ENCODE results near the gene MACROD2. TPM values are rescaled to one million over a fixed set of nuclear protein-coding genes. Genes with fewer than 3 reads are reported as not detected.

The MACROD2 gene
- polyA plus RNA-seq, 1 donor (not counting 4 experiments of a cell fraction or from before 2014, with no cell fraction given), result 0.71 TPM

DNA sequence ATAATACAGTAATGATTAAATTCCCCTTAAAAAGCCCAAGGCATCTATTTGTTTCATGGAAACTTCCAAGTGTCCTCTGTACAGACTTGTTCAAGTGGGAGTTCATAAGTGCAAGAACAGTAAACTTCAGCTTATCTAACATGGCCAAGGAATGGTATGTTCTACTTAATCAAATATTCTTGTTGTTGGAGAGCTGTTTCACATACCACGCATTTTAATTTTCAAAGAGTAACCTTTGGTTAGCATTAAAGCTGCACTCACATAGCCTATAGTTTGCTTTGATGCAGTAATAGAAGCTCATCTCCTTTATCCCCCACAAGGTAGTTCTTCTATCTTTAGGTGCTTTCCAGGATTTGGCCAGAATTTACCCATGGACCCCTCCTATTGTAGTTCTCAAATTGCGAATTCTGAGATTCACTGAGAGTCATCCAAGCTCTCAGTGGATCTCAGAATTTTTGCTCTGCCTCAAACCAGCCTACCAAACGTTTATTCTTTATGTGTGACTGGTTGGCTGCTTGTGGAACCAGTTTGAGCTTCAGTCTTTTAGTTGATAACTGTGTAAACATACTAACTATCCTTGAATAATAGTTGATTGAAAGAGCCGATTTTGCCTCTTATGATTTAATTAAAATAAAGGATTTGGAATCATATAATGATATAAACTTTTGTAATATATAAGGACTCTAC is 1010.1 kb downstream of the MACROD2 start:
- H3K4me1 ChIP-seq (ENCODE audit: control insufficient read depth, extremely low read depth, insufficient read depth, low read length), result peaks cover 11% of the 10 kb centered on the region
- H3K4me2 ChIP-seq (ENCODE audit: control insufficient read depth, extremely low read depth, insufficient read depth, low read depth, low read length), result peak overlapping the region; percentile 24
- H3K4me3 ChIP-seq (ENCODE audit: control insufficient read depth in 2 of 3, extremely low read depth in 1 of 3, insufficient read depth in 2 of 3, low read depth in 1 of 3, low read length in 3 of 3), result no peak overlapping the region
- H3K79me2 ChIP-seq (ENCODE audit: control insufficient read depth, insufficient read depth, low read length), result no peaks in the 10 kb centered on the region
- no peak overlapping the region for H3K9ac ChIP-seq (ENCODE audit: control insufficient read depth, extremely low read depth, insufficient read depth, low read length)
- no peaks in the 10 kb centered on the region for H3K27me3 ChIP-seq (ENCODE audit: control insufficient read depth, extremely low read depth, insufficient read depth, low read length)
- FAIRE-seq, result no peak
- H3K9me3 ChIP-seq (ENCODE audit: control insufficient read depth, low read depth, low read length), result no peaks in the 10 kb centered on the region
- TF ChIP-seq, protein P1, sequence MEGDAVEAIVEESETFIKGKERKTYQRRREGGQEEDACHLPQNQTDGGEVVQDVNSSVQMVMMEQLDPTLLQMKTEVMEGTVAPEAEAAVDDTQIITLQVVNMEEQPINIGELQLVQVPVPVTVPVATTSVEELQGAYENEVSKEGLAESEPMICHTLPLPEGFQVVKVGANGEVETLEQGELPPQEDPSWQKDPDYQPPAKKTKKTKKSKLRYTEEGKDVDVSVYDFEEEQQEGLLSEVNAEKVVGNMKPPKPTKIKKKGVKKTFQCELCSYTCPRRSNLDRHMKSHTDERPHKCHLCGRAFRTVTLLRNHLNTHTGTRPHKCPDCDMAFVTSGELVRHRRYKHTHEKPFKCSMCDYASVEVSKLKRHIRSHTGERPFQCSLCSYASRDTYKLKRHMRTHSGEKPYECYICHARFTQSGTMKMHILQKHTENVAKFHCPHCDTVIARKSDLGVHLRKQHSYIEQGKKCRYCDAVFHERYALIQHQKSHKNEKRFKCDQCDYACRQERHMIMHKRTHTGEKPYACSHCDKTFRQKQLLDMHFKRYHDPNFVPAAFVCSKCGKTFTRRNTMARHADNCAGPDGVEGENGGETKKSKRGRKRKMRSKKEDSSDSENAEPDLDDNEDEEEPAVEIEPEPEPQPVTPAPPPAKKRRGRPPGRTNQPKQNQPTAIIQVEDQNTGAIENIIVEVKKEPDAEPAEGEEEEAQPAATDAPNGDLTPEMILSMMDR (optimal IDR thresholded peaks at IDR 0.05 in 1 of 3, IDR thresholded peaks at IDR 0.05 in 1 of 3, conservative IDR thresholded peaks at IDR 0.05 in 1 of 3; ENCODE audit: extremely low read depth in 1 of 3, insufficient read depth in 2 of 3, low read length in 3 of 3), result no peak
- no peak for TF ChIP-seq EZH2 (IDR thresholded peaks at IDR 0.05; ENCODE audit: low read length)
- H3K9me1 ChIP-seq (ENCODE audit: control insufficient read depth, extremely low read depth, insufficient read depth, low read length), result no peaks in the 10 kb centered on the region
- no peak overlapping the region for H3K27ac ChIP-seq (ENCODE audit: control insufficient read depth, insufficient read depth, low read length)
- dilution Hi-C loops (cut with MboI; ENCODE audit: extremely low pct_ligation_motif_present, low sequenced_read_pairs), result no loop called here
- H3K36me3 ChIP-seq (ENCODE audit: control insufficient read depth in 2 of 2, extremely low read depth in 1 of 2, insufficient read depth in 2 of 2, low read length in 2 of 2), result no peaks in the 10 kb centered on the region
- no peaks in the 10 kb centered on the region for H4K20me1 ChIP-seq (ENCODE audit: control insufficient read depth, extremely low read depth, insufficient read depth, low read length)
- H2AFZ ChIP-seq (ENCODE audit: control insufficient read depth, low read length), result peak overlapping the region; percentile 62
- no peak for DNase-seq (ENCODE audit: low read depth, low spot score)

DNA sequence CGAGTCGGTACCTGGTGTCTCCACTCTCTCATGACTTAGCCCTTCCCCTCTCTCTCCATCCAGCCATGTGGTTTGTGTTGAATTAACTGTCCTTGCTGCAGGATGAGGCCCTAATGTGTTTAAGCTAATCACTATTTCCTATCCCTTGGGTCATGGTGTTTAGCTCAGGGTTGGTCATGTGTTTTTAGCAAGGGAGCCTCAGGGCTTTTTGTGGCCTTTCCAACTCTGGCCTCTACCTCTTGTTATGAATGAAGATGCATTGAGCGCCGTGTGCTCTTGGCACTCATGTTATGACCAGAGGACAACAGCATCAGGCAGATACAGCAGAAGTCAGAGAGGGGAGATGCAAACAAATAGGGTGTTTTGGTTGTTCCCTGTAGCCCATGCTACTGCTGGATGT is 1016.3 kb downstream of the MACROD2 start:
- H3K4me2 ChIP-seq (ENCODE audit: control insufficient read depth, extremely low read depth, insufficient read depth, low read depth, low read length), result no peak overlapping the region
- no peak overlapping the region for H2AFZ ChIP-seq (ENCODE audit: control insufficient read depth, low read length)
- no peaks in the 10 kb centered on the region for H3K9me1 ChIP-seq (ENCODE audit: control insufficient read depth, extremely low read depth, insufficient read depth, low read length)
- H3K4me3 ChIP-seq (ENCODE audit: control insufficient read depth in 2 of 3, extremely low read depth in 1 of 3, insufficient read depth in 2 of 3, low read depth in 1 of 3, low read length in 3 of 3), result no peak overlapping the region
- FAIRE-seq, result no peak
- dilution Hi-C loops (cut with MboI; ENCODE audit: extremely low pct_ligation_motif_present, low sequenced_read_pairs), result no loop called here
- no peaks in the 10 kb centered on the region for H3K4me1 ChIP-seq (ENCODE audit: control insufficient read depth, extremely low read depth, insufficient read depth, low read length)
- DNase-seq (ENCODE audit: low read depth, low spot score), result no peak
- no peaks in the 10 kb centered on the region for H3K27me3 ChIP-seq (ENCODE audit: control insufficient read depth, extremely low read depth, insufficient read depth, low read length)
- H3K36me3 ChIP-seq (ENCODE audit: control insufficient read depth in 2 of 2, extremely low read depth in 1 of 2, insufficient read depth in 2 of 2, low read length in 2 of 2), result no peaks in the 10 kb centered on the region
- no peak overlapping the region for H3K9ac ChIP-seq (ENCODE audit: control insufficient read depth, extremely low read depth, insufficient read depth, low read length)
- H4K20me1 ChIP-seq (ENCODE audit: control insufficient read depth, extremely low read depth, insufficient read depth, low read length), result no peaks in the 10 kb centered on the region
- H3K79me2 ChIP-seq (ENCODE audit: control insufficient read depth, insufficient read depth, low read length), result no peaks in the 10 kb centered on the region
- TF ChIP-seq EZH2 (IDR thresholded peaks at IDR 0.05; ENCODE audit: low read length), result no peak
- TF ChIP-seq, protein P1 (optimal IDR thresholded peaks at IDR 0.05 in 1 of 3, IDR thresholded peaks at IDR 0.05 in 1 of 3, conservative IDR thresholded peaks at IDR 0.05 in 1 of 3; ENCODE audit: extremely low read depth in 1 of 3, insufficient read depth in 2 of 3, low read length in 3 of 3), result no peak
- no peaks in the 10 kb centered on the region for H3K9me3 ChIP-seq (ENCODE audit: control insufficient read depth, low read depth, low read length)
- no peak overlapping the region for H3K27ac ChIP-seq (ENCODE audit: control insufficient read depth, insufficient read depth, low read length)
